ENCODE data around the gene CXCL5.

- TF ChIP-seq, protein P1, sequence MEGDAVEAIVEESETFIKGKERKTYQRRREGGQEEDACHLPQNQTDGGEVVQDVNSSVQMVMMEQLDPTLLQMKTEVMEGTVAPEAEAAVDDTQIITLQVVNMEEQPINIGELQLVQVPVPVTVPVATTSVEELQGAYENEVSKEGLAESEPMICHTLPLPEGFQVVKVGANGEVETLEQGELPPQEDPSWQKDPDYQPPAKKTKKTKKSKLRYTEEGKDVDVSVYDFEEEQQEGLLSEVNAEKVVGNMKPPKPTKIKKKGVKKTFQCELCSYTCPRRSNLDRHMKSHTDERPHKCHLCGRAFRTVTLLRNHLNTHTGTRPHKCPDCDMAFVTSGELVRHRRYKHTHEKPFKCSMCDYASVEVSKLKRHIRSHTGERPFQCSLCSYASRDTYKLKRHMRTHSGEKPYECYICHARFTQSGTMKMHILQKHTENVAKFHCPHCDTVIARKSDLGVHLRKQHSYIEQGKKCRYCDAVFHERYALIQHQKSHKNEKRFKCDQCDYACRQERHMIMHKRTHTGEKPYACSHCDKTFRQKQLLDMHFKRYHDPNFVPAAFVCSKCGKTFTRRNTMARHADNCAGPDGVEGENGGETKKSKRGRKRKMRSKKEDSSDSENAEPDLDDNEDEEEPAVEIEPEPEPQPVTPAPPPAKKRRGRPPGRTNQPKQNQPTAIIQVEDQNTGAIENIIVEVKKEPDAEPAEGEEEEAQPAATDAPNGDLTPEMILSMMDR (IDR thresholded peaks at IDR 0.05; ENCODE audit: insufficient read depth, low read length): no peak
- TF ChIP-seq POLR2AphosphoS5 (IDR thresholded peaks at IDR 0.05; ENCODE audit: low read depth): no peak
- no peak for TF ChIP-seq GABPA (IDR thresholded peaks at IDR 0.05; ENCODE audit: low read depth)
- TF ChIP-seq, protein P2, sequence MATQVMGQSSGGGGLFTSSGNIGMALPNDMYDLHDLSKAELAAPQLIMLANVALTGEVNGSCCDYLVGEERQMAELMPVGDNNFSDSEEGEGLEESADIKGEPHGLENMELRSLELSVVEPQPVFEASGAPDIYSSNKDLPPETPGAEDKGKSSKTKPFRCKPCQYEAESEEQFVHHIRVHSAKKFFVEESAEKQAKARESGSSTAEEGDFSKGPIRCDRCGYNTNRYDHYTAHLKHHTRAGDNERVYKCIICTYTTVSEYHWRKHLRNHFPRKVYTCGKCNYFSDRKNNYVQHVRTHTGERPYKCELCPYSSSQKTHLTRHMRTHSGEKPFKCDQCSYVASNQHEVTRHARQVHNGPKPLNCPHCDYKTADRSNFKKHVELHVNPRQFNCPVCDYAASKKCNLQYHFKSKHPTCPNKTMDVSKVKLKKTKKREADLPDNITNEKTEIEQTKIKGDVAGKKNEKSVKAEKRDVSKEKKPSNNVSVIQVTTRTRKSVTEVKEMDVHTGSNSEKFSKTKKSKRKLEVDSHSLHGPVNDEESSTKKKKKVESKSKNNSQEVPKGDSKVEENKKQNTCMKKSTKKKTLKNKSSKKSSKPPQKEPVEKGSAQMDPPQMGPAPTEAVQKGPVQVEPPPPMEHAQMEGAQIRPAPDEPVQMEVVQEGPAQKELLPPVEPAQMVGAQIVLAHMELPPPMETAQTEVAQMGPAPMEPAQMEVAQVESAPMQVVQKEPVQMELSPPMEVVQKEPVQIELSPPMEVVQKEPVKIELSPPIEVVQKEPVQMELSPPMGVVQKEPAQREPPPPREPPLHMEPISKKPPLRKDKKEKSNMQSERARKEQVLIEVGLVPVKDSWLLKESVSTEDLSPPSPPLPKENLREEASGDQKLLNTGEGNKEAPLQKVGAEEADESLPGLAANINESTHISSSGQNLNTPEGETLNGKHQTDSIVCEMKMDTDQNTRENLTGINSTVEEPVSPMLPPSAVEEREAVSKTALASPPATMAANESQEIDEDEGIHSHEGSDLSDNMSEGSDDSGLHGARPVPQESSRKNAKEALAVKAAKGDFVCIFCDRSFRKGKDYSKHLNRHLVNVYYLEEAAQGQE (IDR thresholded peaks at IDR 0.05; ENCODE audit: insufficient replicate concordance, low read depth): no peak
- TF ChIP-seq SPI1 (IDR thresholded peaks at IDR 0.05; ENCODE audit: borderline replicate concordance, low read depth): no peak
Measured at GRCh38 chr4:73948291-73948690, 50.2 kb downstream of the CXCL5 start.
